Endothelial cell of umbilical vein (primary cell): ENCODE data around the gene MC3R. TPM values are rescaled to one million over a fixed set of nuclear protein-coding genes. Genes with fewer than 3 reads are reported as not detected.

ENCODE experiments used
- BruUV-seq: library from RNA; stranded (reverse); fragments of 400-500 nt; replicated peaks from 2 replicates; lab custom pipeline; 2021; lab: Mats Ljungman, UMichigan
- CTCF ChIA-PET: fragments of 300-600, 350-600 bp; sonication (Branson Sonifier 250); formaldehyde crosslinking; loops from one replicate; lab custom pipeline; 2021; ENCODE audit warnings: antibody characterized with exemption, inconsistent platforms; lab: Charles Lee
- POLR2A ChIA-PET: fragments of 300-600, 350-600 bp; sonication (Branson Sonifier 250); formaldehyde crosslinking; loops from one replicate; lab custom pipeline; 2021; ENCODE audit warnings: antibody characterized with exemption, inconsistent platforms; lab: Charles Lee
- DNase-seq: peaks from one replicate; pipeline ENCODE4 v3.0.0-alpha.2; 2011; ENCODE audit warnings: low read depth, low spot score
- FAIRE-seq: peaks from 2 replicates; lab custom pipeline; 2011; peaks lifted over from hg19 to GRCh38; lab: Jason Lieb, UNC
- H2AFZ ChIP-seq: 2 replicates; pipeline ENCODE4 v1.6.0; 2012; ENCODE audit warnings: low read depth, low read length, control low read depth, inconsistent platforms
- H3K27ac ChIP-seq: 2 replicates; pipeline ENCODE4 v1.5.1; 2011; ENCODE audit warnings: low read depth, mild to moderate bottlenecking, control low read depth, low read length, moderate library complexity; ENCODE audit not compliant: insufficient read depth
- H3K27me3 ChIP-seq, 2 experiments: 2 replicates each; pipeline versions ENCODE4 v1.6.0 to v1.6.1; 2011; ENCODE audit warnings: low read length in 2 of 2, mixed read lengths in 1 of 2; ENCODE audit not compliant: control insufficient read depth in 2 of 2, insufficient read depth in 2 of 2
- H3K36me3 ChIP-seq, 2 experiments: 2 replicates in 1 of 2; 3 replicates in 1 of 2; pipeline ENCODE4 v1.5.1; 2011; ENCODE audit warnings: low read length in 2 of 2, mild to moderate bottlenecking in 1 of 2, moderate library complexity in 1 of 2; ENCODE audit not compliant: control insufficient read depth in 2 of 2, insufficient read depth in 2 of 2; ENCODE audit errors: extremely low read depth in 1 of 2
- H3K4me1 ChIP-seq: 3 replicates; pipeline ENCODE4 v1.5.1; 2011; ENCODE audit warnings: mild to moderate bottlenecking, low read length; ENCODE audit not compliant: control insufficient read depth, insufficient read depth; ENCODE audit errors: extremely low read depth
- H3K4me2 ChIP-seq: 2 replicates; pipeline ENCODE4 v1.6.1; 2011; ENCODE audit warnings: low read length, control low read depth, mixed read lengths; ENCODE audit not compliant: insufficient read depth
- H3K4me3 ChIP-seq, 3 experiments: fragments of 200-600 bp in 1 of 3; sonication (generic), shearing (Covaris generic) in 1 of 3; replicated peaks in 1 of 3; 2 replicates each; pipeline ENCODE4 v1.5.1; 2011 to 2016; ENCODE audit warnings: control low read depth in 3 of 3, low read length in 3 of 3, mild to moderate bottlenecking in 2 of 3, inconsistent platforms in 1 of 3, low read depth in 1 of 3, moderate library complexity in 1 of 3; ENCODE audit not compliant: insufficient read depth in 1 of 3
- H3K79me2 ChIP-seq: 2 replicates; pipeline ENCODE4 v1.6.0; 2012; ENCODE audit warnings: low read length, inconsistent platforms; ENCODE audit not compliant: control insufficient read depth, insufficient read depth
- H3K9ac ChIP-seq: replicated peaks from 2 replicates; pipeline ENCODE3; 2011; ENCODE audit warnings: low read length, control low read depth; ENCODE audit not compliant: insufficient read depth; ENCODE audit errors: extremely low read depth
- H3K9me1 ChIP-seq: replicated peaks from 3 replicates; pipeline ENCODE4 v1.6.0; 2011; ENCODE audit warnings: mild to moderate bottlenecking, low read length; ENCODE audit not compliant: control insufficient read depth, insufficient read depth; ENCODE audit errors: extremely low read depth
- H3K9me3 ChIP-seq: replicated peaks from 2 replicates; pipeline ENCODE4 v1.5.1; 2012; ENCODE audit warnings: low read length, inconsistent platforms; ENCODE audit not compliant: control insufficient read depth, insufficient read depth
- H4K20me1 ChIP-seq: replicated peaks from 2 replicates; pipeline ENCODE3; 2011; ENCODE audit warnings: mild to moderate bottlenecking, low read length; ENCODE audit not compliant: control insufficient read depth, insufficient read depth; ENCODE audit errors: extremely low read depth
- CTCF ChIP-seq, 2 donors: IDR thresholded peaks; 1 replicate in 1 of 2; 2 replicates in 1 of 2; pipeline ENCODE4 v1.5.1; 2011; ENCODE audit warnings: low read length in 2 of 2, mild to moderate bottlenecking in 2 of 2, moderate library complexity in 2 of 2, control low read depth in 1 of 2, inconsistent platforms in 1 of 2, low read depth in 1 of 2; ENCODE audit not compliant: insufficient read depth in 1 of 2; ENCODE audit errors: extremely low read depth in 1 of 2
- EZH2 ChIP-seq: IDR thresholded peaks from 2 replicates; pipeline ENCODE4 v1.6.1; 2012; ENCODE audit warnings: borderline replicate concordance, low read depth, mild to moderate bottlenecking, moderate library complexity, low read length, inconsistent platforms; ENCODE audit not compliant: severe bottlenecking
- FOS ChIP-seq: IDR thresholded peaks from 2 replicates; pipeline ENCODE4 v1.6.1; 2011; ENCODE audit warnings: mild to moderate bottlenecking, low read length, moderate library complexity, borderline replicate concordance; ENCODE audit not compliant: insufficient read depth
- GATA2 ChIP-seq: IDR thresholded peaks from 2 replicates; pipeline ENCODE4 v1.7.0; 2011; ENCODE audit warnings: low read depth, mild to moderate bottlenecking, moderate library complexity, mixed read lengths, low read length; ENCODE audit not compliant: insufficient read length, insufficient read depth
- JUN ChIP-seq: IDR thresholded peaks from 2 replicates; pipeline ENCODE4 v1.6.1; 2011; ENCODE audit warnings: borderline replicate concordance, low read depth; ENCODE audit not compliant: insufficient read length, insufficient read depth
- MAX ChIP-seq: IDR thresholded peaks from 2 replicates; pipeline ENCODE4 v1.6.1; 2011; ENCODE audit not compliant: insufficient read depth, insufficient read length
- MYC ChIP-seq: IDR thresholded peaks from one replicate; pipeline ENCODE4 v1.6.1; 2011; ENCODE audit warnings: mild to moderate bottlenecking, low read depth, low read length
- POLR2A ChIP-seq: IDR thresholded peaks from 2 replicates; pipeline ENCODE4 v1.6.1; 2012; ENCODE audit warnings: low read depth, mild to moderate bottlenecking, control low read depth, low read length
- POLR2AphosphoS5 ChIP-seq: IDR thresholded peaks from 2 replicates; pipeline ENCODE4 v1.6.1; 2012; ENCODE audit warnings: low read depth, mild to moderate bottlenecking, control low read depth, low read length, moderate library complexity; ENCODE audit not compliant: insufficient read depth
- dilution Hi-C: fragments of 300-500 bp; cut with MboI; formaldehyde crosslinking; loops from one replicate; pipeline ENCODE4 v1.15.0; 2019; ENCODE audit warnings: low sequenced_read_pairs; ENCODE audit not compliant: extremely low pct_ligation_motif_present
- intact Hi-C: fragments of 100-400 bp; cut with micrococcal nuclease; formaldehyde crosslinking; loops from one replicate; pipeline ENCODE4 v1.10.0; 2022
- polyA plus RNA-seq, 4 experiments: library from polyadenylated mRNA; depleted of rRNA in 3 of 4; stranded (reverse) in 3 of 4; unstranded in 1 of 4; fragments of >200 nt; gene quantifications; 2 replicates each; pipeline versions ENCODE4 v1.2.1 to v1.2.3, GENCODE V29; 2011 to 2012; ENCODE audit warnings: missing spikeins in 1 of 4
- total RNA-seq: library from RNA; stranded (reverse); gene quantifications from 2 replicates; pipeline ENCODE4 v1.2.3, GENCODE V29; 2021

The MC3R gene
- total and polyA plus RNA-seq, 2 donors (not counting 3 experiments of a cell fraction or from before 2014, with no cell fraction given) = not detected

DNA sequence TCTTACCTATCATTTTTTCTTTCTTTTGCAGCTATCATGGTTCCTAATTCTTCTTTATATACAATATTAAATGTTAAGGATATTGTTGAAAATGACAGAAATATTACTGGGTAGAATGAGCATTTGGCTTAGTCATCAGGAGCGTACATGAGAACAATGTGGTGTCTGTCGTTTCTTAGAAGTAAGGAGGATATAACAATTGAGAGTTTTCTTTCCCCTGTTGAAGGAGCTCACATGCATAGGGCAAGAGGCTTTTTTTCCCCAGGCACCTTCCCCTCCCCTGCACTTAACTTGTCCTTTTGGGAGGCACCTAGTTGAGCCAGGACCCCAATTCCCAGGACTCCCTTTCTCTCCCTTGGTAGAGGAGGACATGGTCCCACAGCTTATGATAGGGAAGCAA is 25.0 kb downstream of the MC3R start:
- H3K4me2 ChIP-seq = no peak overlapping the region
- FAIRE-seq = no peak
- ChIA-PET CTCF (no interaction called here), POLR2A (no interaction called here)
- intact Hi-C loops (no loop called here), dilution Hi-C loops (no loop called here)
- H3K27ac ChIP-seq = no peak overlapping the region
- no peak for DNase-seq
- H3K36me3 ChIP-seq = no peaks in the 10 kb centered on the region
- no peaks in the 10 kb centered on the region for H3K79me2 ChIP-seq
- H4K20me1 ChIP-seq = no peaks in the 10 kb centered on the region
- H3K9ac ChIP-seq = no peak overlapping the region
- H3K4me1 ChIP-seq = no peaks in the 10 kb centered on the region
- H3K9me1 ChIP-seq = no peaks in the 10 kb centered on the region
- H3K4me3 ChIP-seq = no peak overlapping the region
- H2AFZ ChIP-seq = no peak overlapping the region
- BruUV-seq = no TSS peak
- H3K9me3 ChIP-seq = no peaks in the 10 kb centered on the region
- no peaks in the 10 kb centered on the region for H3K27me3 ChIP-seq
- TF ChIP-seq CTCF (IDR thresholded peaks at IDR 0.05; ENCODE audit: extremely low read depth in 1 of 2, insufficient read depth in 1 of 2, low read depth in 1 of 2, low read length in 2 of 2) (no peak), JUN (no peak), GATA2 (no peak), MAX (no peak), POLR2A (no peak), FOS (no peak), EZH2 (no peak), MYC (no peak), POLR2AphosphoS5 (no peak)
